Stimulated activated CD8-positive, alpha-beta memory T cell treated with anti-CD3 and anti-CD28 coated beads, Interleukin-15, amount 100 ng/mL, for 48 hours (primary cell): Measurements from ENCODE around the gene ATXN3L.

Source experiments
- DNase-seq, 2 donors: peaks; one replicate each; pipeline ENCODE4 v3.0.0-alpha.2; 2020; ENCODE audit warnings: low read depth in 2 of 2

Gene ATXN3L

GRCh38 chrX:13319953-13320352, at the start of gene ATXN3L:
ATXN3L (minus strand) TSS chrX:13320053; CDS start chrX:13319934, 119 bp downstream.
- DNase-seq: no peak

DNA sequence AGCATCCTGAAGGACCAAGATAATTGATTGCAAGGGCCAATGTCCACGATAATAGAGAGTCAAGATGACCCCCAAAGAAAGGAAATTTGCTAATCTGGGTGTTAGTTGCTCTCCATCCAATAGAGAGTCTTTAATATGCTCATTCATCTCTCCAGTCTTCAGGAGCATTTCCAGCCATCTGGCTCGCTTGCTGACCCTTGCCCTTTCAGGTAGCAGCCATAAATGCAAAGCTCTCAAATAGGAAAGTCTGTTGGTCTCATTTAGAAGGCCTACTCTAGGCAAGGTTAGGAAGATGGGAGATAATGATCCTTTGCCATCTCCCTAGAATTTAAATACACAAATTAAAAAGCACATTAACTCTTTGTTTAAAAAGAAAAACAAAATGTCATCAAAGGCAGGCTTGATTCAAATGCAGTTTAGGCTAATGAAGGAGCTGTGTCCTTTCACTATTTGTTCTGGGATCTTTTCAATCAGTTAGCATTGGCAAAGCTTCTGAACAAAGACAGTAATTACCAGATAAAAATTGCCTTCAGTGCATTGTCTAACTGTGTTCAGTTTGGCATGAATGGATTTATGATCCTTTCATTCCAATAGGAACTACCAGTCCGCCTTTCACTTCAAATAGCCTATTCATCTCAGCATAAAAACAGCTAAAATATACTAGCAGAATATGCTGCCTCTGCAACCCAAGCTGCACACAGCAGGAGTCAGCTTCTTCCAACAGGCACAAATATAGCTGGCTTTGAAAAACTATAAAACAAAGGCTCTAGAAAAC, 49.6 kb upstream of the ATXN3L start:
- no peak for DNase-seq

DNA sequence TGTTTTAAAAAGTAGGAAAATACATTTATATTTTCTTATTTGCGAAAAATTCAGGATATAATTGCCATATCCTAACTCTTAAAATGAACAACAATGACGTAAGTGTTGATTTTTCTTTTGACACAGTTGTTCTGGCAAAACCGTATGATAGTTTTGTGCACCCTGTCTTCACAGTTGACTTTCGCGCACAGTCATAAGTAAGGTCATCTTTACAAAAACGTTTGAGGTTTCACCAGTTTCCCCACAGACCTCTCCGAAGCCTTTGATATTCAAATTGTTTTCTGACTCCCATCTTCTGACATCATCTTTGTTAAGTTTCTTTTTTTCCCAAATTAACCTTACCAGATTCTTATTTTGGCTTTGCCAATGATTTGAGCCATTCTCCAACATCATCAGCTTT, 48.1 kb upstream of the ATXN3L start:
- DNase-seq: no peak

- no peak for DNase-seq
Observed at GRCh38 chrX:13366698-13367097, 46.8 kb upstream of the ATXN3L start.

DNA sequence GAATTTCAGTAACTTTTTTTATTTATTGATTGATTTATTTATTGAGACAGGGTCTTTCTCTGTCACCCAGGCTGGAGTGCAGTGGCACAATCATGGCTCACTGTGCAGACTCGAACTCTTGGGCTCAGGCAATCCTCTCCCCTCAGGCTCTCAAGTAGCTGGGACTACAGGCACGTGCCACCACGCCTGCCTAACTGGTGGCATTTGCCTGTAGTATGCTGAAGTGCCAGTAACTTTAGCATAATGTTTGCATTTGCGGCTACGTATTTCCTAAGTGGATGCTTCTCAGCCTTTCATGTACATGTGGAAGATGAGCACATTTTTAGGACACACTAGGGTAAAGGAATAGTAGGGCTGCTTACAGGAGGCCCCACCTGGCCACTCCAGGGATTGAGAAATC, 45.3 kb upstream of the ATXN3L start:
- DNase-seq: no peak

- no peak for DNase-seq
Observed at GRCh38 chrX:13364230-13364857, 44.5 kb upstream of the ATXN3L start.

GRCh38 chrX:13360146-13360545, 40.3 kb upstream of the ATXN3L start:
- no peak for DNase-seq

- DNase-seq: no peak
Observed at GRCh38 chrX:13357925-13358324, 38.1 kb upstream of the ATXN3L start.

GRCh38 chrX:13346646-13347045, 26.8 kb upstream of the ATXN3L start:
- DNase-seq: no peak

DNA sequence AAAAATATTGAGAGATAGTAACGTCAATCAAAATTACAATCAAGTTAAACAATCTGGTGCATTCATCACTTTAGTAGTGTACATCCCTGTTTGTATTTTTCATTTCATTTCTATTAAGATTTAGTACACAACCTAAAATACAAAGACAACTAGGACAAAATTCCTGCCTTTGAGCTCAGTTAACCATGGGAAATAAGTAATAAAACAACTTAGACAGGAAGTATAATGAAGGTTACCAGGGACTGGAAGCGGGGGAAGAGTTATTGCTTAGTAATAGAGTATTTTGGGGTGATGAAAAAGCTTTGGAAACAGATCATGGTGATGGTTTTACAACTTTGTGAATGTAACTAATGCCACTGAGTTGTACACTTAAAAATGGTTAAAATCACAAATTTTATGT, 25.6 kb upstream of the ATXN3L start:
- DNase-seq: no peak

GRCh38 chrX:13345037-13345436, 25.2 kb upstream of the ATXN3L start:
- no peak for DNase-seq

DNA sequence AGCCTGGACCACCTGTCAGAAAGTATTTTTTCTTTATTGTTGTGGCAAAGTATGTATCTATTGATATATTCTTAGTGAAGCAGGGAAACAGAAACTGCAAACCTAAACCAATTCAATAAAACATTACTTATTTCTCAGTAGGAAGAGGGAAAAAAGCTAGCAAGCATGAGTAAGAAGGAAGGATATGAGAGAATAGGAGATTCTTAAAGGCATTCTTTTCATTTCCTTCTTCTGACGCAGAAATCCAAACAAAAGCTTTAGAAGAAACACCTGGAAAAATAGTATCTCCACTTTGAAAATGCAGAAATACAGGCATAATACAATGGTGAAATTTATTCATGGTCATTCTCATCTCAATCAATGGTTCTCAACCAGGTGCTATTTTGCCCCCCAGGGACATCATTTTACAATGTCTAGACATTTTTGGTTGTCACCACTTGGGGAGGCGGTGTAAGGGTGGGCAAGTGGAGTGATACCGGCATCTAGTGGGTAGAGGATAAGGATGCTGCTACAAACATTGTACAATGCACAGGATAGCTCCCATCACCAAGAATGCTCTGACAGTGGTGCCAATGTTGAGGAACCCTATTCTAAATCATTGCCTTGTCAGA, 21.7 kb upstream of the ATXN3L start:
- no peak for DNase-seq

- no peak for DNase-seq
Observed at GRCh38 chrX:13340182-13340791, 20.4 kb upstream of the ATXN3L start.

DNA sequence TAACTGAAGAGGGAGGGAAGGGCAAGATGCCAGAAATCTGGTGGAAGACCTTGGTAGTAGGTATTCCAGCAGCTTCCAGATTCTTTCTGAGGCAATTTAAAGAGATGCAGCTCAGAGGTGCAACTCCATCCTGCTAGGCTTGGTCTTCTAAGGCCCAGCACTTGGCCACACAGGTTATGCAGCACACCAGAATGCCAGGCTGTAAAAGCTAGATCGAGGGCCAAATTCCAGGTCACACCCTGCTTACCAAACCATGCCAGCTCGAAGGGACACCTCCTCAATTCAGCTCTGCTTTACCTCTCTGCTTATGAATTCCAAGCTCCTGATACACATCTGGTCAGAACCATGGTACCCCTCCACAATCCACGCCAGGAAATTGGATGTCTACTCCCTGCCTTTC, 19.8 kb upstream of the ATXN3L start:
- no peak for DNase-seq

DNA sequence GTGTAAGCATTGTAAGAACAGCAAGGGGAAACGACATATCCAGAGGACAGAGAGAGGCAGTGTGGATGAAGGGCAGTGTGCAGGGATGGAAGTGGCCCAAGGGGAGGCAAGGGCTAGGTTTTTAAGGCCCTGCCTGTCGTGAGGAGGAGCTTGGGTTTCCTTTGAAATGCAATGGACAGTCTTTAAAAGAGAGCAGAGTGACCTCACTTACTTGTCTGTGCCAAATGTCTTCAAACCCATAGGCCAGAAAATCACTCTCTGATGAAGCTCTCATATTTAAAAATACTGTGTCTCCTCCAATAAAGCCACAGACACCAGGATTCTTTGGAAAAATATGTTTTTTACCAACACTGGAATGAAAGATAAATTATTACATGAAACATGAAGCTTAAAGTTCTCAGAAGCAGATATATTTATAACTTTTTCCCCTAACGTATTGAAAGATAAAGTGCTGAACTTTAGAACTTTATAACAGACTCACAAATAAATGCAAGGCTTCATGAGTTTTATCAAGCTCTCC, 19.2 kb upstream of the ATXN3L start:
- DNase-seq: no peak

GRCh38 chrX:13334491-13334890, 14.6 kb upstream of the ATXN3L start:
- no peak for DNase-seq

DNA sequence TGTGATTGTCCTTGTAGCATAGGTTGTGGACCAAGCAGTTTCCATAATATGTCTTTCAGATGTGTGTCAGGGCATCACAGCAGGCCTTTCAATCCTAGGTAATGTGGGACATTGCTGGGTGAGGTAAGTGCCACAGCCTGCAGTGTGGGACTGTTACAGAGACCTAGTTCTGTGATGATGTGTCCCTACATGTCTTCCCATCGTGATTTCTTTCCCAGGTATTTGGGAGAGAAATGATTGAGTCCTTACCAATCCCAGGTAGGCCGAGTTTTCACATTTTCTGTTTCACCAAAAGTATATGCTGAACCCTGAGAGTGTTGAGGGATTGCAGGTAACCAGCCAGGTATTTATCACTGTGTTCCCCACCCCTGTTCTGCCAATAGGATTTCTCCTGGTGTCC, 10.6 kb upstream of the ATXN3L start:
- DNase-seq: no peak

DNA sequence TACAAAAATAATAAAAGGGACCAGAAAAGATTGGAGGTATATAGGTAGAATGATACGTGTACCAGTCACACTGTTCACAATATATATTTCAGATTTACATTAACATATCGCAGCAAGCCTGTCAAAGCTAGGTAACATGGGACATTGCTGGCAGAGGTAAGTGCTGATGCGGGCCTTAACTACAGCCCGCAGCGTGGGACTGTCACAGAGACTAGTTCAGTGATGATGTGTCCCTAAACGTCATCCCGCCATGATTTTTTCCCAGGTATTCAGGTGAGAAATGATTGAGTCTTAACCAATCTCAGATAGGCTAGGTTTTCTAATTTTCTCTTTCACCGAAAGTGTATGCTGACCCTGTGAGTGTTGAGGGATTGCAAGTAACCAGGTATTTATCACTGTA, 7.8 kb upstream of the ATXN3L start:
- DNase-seq: no peak

GRCh38 chrX:13323241-13323640, 3.4 kb upstream of the ATXN3L start:
- no peak for DNase-seq

GRCh38 chrX:13317366-13317765, 2.5 kb downstream of the ATXN3L start:
- DNase-seq: no peak

DNA sequence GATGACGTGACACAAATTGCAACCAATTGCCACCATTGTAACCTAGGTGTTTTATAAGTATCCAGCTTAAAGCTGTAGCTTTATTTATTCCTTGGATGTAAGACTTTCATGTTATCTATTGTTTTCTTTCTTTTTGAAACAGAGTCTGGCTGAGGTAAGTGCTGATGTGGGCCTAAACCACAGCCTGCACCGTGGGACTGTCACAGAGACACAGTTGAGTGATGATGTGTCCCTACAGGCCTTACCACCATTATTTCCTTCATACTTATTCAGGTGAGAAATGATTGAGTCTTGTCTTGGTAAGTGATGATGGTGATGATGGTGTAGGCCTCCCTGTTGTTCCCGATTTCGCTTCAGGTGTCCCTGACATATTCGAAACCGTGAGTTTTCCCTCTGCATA, 8.3 kb downstream of the ATXN3L start:
- DNase-seq: no peak

DNA sequence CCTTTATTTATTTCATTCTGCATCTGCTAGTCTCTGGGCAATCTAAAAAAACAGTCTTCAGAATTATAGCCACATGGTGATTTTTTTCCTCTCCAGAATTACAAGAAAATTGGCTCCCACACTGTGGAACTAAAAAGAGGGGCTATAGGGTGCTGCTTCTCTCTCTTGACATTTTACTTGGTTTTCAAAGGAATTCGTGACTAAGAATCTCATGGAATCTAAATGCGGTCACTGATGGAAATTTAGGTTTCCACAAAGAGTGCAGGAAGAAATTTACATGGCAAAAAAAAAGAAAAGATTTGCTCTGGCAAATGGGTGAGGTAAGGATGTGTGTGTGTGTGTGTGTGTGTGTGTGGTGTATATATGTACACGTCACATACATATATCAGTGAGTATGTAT, 10.2 kb downstream of the ATXN3L start:
- no peak for DNase-seq

DNA sequence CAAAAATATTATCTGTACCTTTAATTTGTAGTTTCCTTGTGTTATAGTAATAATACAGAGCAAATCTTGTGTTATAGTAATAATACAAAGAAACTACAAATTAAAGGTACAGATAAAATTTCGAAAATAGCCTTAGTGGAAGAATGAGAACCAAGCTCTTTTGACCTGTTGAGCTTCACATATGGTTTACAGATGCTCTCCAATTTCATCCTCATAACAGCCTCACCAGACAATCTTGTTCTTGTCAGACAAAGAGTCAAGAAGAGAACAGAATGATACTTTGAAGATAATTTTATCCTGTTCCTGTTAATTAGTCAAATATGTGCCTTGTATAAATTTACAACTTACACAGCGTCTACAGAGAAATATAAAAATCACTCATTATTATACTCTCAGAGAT, 12.8 kb downstream of the ATXN3L start:
- DNase-seq: no peak
